Measurements from ENCODE around the gene OR7A5. TPM values are rescaled to one million over a fixed set of nuclear protein-coding genes. Genes with fewer than 3 reads are reported as not detected.
"Not testable (repeated sequence)": the region's sequence is repeated elsewhere in the genome, so short reads cannot be mapped to it uniquely, and the experiment has no call there.

The OR7A5 gene
- total RNA-seq, 1 donor from 2014 or later = not detected

DNA sequence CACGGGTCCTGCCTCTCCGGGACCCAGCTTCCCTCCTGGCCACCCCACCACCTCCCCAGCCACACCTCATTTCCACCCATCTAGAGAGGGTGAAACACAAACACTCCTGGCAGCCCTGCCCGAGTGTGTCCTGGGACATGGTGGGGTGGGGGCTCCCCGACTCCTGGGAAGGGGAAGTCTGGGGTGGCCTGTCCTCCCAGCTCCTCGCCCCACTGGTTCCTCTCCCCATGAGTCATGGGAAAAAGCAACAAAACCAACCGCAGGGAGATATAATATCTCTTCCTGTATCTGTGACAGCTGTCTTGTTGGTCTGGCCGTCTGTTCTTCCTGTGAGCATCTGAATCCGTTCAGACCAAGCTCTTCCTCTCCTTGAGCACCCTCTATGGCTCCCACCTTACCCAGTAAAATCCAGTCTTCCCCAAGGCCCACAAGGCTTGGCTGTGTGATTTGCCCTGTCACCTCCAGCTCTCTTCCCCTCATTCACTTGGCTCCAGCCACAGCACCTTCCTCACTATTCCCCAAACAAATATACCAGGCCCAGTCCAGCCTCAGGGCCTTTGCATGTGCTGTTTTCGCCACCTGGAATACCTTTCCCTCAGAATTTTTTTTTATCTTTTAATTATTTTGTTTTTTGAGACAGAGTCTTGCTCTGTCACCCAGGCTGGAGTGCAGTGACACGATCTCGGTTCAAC lies 49.7 kb downstream of the OR7A5 start:
- DNase-seq (ENCODE audit: low read depth in 2 of 2) = peak; percentile 7 to 51

DNA sequence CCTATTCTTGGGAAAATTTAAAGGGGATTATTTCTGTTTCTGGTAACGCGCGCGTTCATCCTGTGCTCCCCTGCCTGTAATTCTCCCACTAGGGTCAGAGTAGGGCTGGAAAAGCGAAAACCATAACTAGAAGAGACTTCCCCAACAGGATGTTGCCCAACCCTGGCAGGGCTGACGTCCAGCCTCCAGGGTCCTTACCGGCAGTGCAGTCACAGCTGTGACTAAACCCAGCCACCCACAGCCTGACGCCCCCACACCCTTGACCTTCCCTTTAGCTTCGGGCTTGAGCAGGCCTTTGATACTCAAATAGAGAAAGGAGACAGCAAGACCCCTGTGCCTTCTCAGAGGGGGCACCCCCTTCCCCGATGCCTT lies 50.3 kb downstream of the OR7A5 start:
- peak in 1 of 2 donors; percentile 60 for DNase-seq (ENCODE audit: low read depth in 2 of 2)

DNA sequence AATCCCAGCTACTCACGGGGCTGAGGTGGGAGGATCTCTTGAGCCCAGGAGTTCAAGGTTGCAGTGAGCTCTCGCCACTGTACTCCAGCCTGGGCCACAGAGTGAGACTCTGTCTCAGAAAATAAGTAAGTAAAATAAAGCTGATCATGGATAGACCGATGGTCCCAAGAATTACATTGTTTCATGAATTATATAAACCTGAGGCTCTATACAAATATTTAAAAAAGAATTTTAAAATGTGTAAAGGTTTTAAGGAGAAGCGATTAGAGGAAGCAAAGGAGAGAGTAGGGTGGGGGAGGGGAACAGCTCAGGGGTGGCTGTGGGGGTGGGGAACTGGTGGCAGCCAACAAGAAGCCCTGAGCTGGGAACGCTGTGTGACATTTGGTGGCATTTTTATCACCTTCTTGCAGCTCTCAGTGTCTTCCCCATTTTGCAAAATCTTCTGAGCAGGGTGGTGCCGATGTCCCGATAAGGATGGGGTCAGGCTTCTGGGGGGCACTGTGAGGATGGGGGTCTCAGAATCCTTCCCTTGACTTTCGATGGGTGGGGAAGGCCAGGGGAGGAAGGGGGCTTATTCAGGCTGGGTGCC lies 51.5 kb downstream of the OR7A5 start:
- DNase-seq (ENCODE audit: low read depth in 2 of 2) = not testable (repeated sequence)

DNA sequence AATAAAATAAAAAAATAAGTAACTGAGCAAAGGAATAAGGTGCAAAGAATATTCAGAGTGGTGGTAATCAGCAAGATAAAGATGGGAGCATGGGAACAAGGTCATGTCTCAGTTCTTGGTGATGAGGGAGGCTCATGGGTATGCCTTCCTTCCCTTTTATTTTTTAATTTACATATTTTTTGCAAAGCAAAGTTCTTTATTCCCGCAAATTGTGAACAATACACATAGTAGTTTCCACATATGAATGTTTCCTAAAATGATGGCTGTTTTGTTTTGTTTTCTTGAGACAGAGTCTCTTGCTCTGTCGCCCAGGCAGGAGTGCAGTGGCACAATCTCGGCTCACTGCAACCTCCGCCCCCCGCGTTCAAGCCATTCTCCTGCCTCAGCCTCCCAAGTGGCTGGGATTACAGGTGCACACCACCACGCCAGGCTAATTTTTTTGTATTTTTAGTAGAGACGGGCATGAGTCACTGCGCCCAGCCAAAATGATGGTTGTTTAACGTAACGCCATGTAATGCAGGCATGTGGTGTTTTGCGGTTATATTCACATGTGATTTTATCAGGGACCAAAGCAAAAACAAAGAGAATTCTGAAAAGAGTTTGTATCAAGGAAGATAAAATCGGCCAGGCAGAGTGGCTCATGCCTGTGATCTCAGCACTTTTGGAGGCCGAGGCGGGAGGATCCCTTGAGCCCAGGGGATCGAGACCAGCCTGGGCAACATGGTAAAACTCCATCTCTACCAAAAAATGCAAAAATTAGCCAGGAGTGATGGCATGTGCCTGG lies 52.2 kb downstream of the OR7A5 start:
- DNase-seq (ENCODE audit: low read depth in 2 of 2) = no peak

DNA sequence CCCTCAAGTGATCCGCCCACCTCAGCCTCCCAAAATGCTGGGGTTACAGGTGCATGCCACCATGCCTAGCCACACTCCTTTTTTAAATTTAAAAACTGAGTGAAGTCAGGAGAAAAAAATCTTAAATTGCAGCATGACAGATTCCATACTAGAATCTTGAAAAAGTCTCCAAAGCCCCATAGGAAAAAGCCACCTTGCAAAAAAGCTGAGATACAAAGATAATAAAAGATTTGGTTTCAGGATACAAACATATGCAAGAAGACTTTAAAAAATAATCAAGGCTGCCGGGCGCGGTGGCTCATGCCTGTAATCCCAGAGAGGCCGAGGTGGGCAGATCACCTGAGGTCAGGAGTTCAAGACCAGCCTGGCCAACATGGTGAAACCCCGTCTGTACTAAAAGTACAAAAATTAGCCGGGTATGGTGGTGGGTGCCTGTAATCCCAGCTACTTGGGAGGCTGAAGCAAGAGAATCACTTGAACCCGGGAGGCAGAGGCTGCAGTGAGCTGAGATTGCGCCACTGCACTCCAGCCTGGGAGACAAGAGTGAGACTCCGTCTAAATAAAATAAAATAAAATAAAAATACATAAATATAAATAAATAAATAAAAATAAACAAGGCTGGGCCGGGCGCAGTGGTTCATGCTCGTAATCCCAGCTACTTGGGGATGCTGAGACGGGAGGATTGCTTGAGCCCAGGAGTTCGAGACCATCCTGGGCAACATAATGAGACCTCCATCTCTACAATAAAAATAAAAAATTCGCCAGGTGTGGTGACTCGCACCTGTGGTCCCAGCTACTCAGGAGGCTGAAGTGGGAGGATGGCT lies 53.1 kb downstream of the OR7A5 start:
- not testable (repeated sequence) for DNase-seq (ENCODE audit: low read depth in 2 of 2)

- DNase-seq (ENCODE audit: low read depth in 2 of 2) = not testable (repeated sequence)
These were observed 54.3 kb downstream of the OR7A5 start for GRCh38 chr19:14780622-14781225.

DNA sequence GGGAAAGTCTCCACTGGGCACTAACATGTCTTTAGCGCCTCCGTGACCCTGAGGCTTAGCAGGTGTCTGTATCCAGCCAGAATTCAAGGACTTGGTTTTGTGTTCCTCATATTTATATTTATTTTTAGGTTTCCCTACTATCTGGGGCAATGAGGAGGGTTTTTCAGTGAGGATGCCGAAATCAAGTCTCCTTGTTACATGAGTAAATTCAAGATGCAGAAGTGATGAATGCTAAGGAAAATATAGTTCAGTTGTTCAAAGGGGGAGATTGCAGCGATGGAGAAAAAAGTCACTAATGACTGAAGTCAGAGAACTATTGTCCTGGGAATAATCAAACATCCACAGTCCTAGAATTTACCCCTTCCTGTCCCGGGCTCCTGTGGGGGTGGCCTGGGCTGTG lies 55.8 kb downstream of the OR7A5 start:
- DNase-seq (ENCODE audit: low read depth in 2 of 2) = no peak

GRCh38 chr19:14778110-14778845 lies 56.7 kb downstream of the OR7A5 start, which contains the start of gene ADGRE2:
ADGRE2 (minus strand) TSS chr19:14778560; CDS start chr19:14776756, 1,804 bp downstream.
- DNase-seq (ENCODE audit: low read depth in 2 of 2) = not testable (repeated sequence)

DNA sequence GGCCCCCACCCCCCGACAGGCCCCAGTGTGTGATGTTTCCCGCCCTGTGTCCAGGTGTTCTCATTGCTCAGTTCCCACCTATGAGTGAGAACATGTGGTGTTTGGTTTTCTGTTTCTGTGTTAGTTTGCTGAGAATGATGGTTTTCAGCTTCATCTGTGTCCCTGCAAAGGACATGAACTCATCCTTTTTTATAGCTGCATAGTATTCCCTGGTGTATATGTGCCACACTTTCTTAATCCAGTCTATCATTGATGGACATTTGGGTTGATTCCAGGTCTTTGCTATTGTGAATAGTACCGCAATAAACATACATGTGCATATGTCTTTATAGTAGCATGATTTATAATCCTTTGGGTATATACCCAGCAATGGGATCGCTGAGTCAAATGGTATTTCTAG lies 57.3 kb downstream of the OR7A5 start:
- DNase-seq (ENCODE audit: low read depth in 2 of 2) = not testable (repeated sequence)

Other genes with a start within 250 kb of the OR7A5 start
- not detected in 2 replicates for gene ADGRE3, start 160.3 kb downstream of the OR7A5 start, total RNA-seq
- gene ZNF333, start 145.1 kb downstream of the OR7A5 start, total RNA-seq = 5.7 and 8.7 TPM in 2 replicates
- gene ADGRE2, start 56.6 kb downstream of the OR7A5 start, total RNA-seq = under 0.01 and 0.60 TPM in 2 replicates
- gene OR7C1, start within 50 bp of the OR7A5 start, total RNA-seq = not detected in 2 replicates
- not detected in 2 replicates for gene OR7A10, start 13.7 kb upstream of the OR7A5 start, total RNA-seq
- not detected in 2 replicates for gene OR7A17, start 50.9 kb upstream of the OR7A5 start, total RNA-seq
- not detected in 2 replicates for gene OR7C2, start 106.3 kb upstream of the OR7A5 start, total RNA-seq
- not detected in 2 replicates for gene SLC1A6, start 144.7 kb upstream of the OR7A5 start, total RNA-seq
- gene CASP14, start 214.3 kb upstream of the OR7A5 start, total RNA-seq = not detected in 2 replicates
- gene OR1I1, start 247.0 kb upstream of the OR7A5 start, total RNA-seq = not detected in 2 replicates